H9 (cell line): ENCODE data around the gene USP47. TPM values are rescaled to one million over a fixed set of nuclear protein-coding genes. Genes with fewer than 3 reads are reported as not detected.

ENCODE experiments used
- DNase-seq: peaks from one replicate; pipeline ENCODE4 v3.0.0-alpha.2; 2017
- H2AFZ ChIP-seq: one replicate; pipeline ENCODE4 v1.6.1; 2013; ENCODE audit warnings: mild to moderate bottlenecking, low read length, control low read depth, moderate library complexity
- H2AK5ac ChIP-seq: 2 replicates; pipeline ENCODE4 v1.6.1; 2013; ENCODE audit warnings: low read length, control low read depth, mixed read lengths; ENCODE audit not compliant: insufficient read length
- H2BK120ac ChIP-seq: one replicate; pipeline ENCODE4 v1.6.1; 2013; ENCODE audit warnings: low read depth, mild to moderate bottlenecking, low read length, control low read depth, inconsistent platforms; ENCODE audit not compliant: poor library complexity, severe bottlenecking
- H2BK12ac ChIP-seq: 2 replicates; pipeline ENCODE4 v1.6.1; 2013; ENCODE audit warnings: low read length, control low read depth, mixed read lengths, low read depth; ENCODE audit not compliant: insufficient read length
- H2BK15ac ChIP-seq: 2 replicates; pipeline ENCODE4 v1.6.1; 2013; ENCODE audit warnings: low read depth, low read length, control low read depth
- H2BK20ac ChIP-seq: one replicate; pipeline ENCODE4 v1.6.1; 2013; ENCODE audit warnings: low read depth, mild to moderate bottlenecking, low read length, control low read depth, inconsistent platforms; ENCODE audit not compliant: poor library complexity, severe bottlenecking
- H2BK5ac ChIP-seq: 2 replicates; pipeline ENCODE4 v1.6.1; 2013; ENCODE audit warnings: low read length, control low read depth, mixed read lengths; ENCODE audit not compliant: insufficient read length
- H3K14ac ChIP-seq: 2 replicates; pipeline ENCODE4 v1.6.1; 2013; ENCODE audit warnings: low read length, control low read depth; ENCODE audit not compliant: insufficient read depth
- H3K18ac ChIP-seq: 2 replicates; pipeline ENCODE4 v1.6.1; 2013; ENCODE audit warnings: low read depth, mild to moderate bottlenecking, mixed read lengths, low read length, control low read depth; ENCODE audit not compliant: insufficient read length
- H3K23ac ChIP-seq: 2 replicates; pipeline ENCODE4 v1.6.1; 2013; ENCODE audit warnings: low read length, control low read depth, mixed read lengths, low read depth; ENCODE audit not compliant: insufficient read length
- H3K23me2 ChIP-seq: 2 replicates; pipeline ENCODE4 v1.6.1; 2013; ENCODE audit warnings: low read depth, mild to moderate bottlenecking, mixed read lengths, low read length, control low read depth; ENCODE audit not compliant: insufficient read length, poor library complexity, severe bottlenecking
- H3K27ac ChIP-seq: 2 replicates; pipeline ENCODE4 v1.5.1; 2013; ENCODE audit warnings: low read length, control low read depth, mixed read lengths, low read depth; ENCODE audit not compliant: insufficient read length
- H3K27me3 ChIP-seq: 2 replicates; pipeline ENCODE4 v1.6.1; 2013; ENCODE audit warnings: low read length, control low read depth, inconsistent platforms; ENCODE audit not compliant: insufficient read depth
- H3K4ac ChIP-seq: 2 replicates; pipeline ENCODE4 v1.6.1; 2013; ENCODE audit warnings: low read depth, mild to moderate bottlenecking, control low read depth, inconsistent platforms, low read length, moderate library complexity
- H3K4me1 ChIP-seq: 2 replicates; pipeline ENCODE4 v1.6.1; 2013; ENCODE audit warnings: low read length, control low read depth, inconsistent platforms; ENCODE audit not compliant: insufficient read depth
- H3K4me2 ChIP-seq: 2 replicates; pipeline ENCODE4 v1.6.1; 2013; ENCODE audit warnings: low read length, control low read depth, mixed read lengths; ENCODE audit not compliant: insufficient read length, insufficient read depth
- H3K56ac ChIP-seq: 2 replicates; pipeline ENCODE4 v1.6.1; 2013; ENCODE audit warnings: low read depth, mild to moderate bottlenecking, mixed read lengths, low read length, control low read depth; ENCODE audit not compliant: insufficient read length
- H3K79me1 ChIP-seq: 2 replicates; pipeline ENCODE4 v1.6.1; 2013; ENCODE audit warnings: low read depth, mild to moderate bottlenecking, moderate library complexity, low read length, control low read depth, inconsistent platforms; ENCODE audit not compliant: insufficient read depth, poor library complexity, severe bottlenecking
- H3K79me2 ChIP-seq: 2 replicates; pipeline ENCODE4 v1.6.1; 2013; ENCODE audit warnings: low read length, control low read depth, inconsistent platforms; ENCODE audit not compliant: insufficient read depth
- H3K9ac ChIP-seq: 2 replicates; pipeline ENCODE4 v1.6.1; 2013; ENCODE audit warnings: low read length, control low read depth, mixed read lengths; ENCODE audit not compliant: insufficient read length; ENCODE audit errors: extremely low read depth
- H3K9me3 ChIP-seq: one replicate; pipeline ENCODE4 v1.6.1; 2013; ENCODE audit warnings: low read depth, low read length, inconsistent platforms; ENCODE audit not compliant: control insufficient read depth
- H3T11ph ChIP-seq: one replicate; pipeline ENCODE4 v1.6.1; 2013; ENCODE audit warnings: mild to moderate bottlenecking, low read length, control low read depth, inconsistent platforms
- H4K20me1 ChIP-seq: one replicate; pipeline ENCODE4 v1.6.1; 2013; ENCODE audit not compliant: control insufficient read depth, insufficient read length, insufficient read depth
- H4K5ac ChIP-seq: 2 replicates; pipeline ENCODE4 v1.6.1; 2013; ENCODE audit warnings: low read depth, mild to moderate bottlenecking, mixed read lengths, low read length, control low read depth; ENCODE audit not compliant: insufficient read length
- H4K8ac ChIP-seq: replicated peaks from 2 replicates; pipeline ENCODE4 v1.6.1; 2013; ENCODE audit warnings: low read length, control low read depth, mixed read lengths, low read depth; ENCODE audit not compliant: insufficient read length
- H4K91ac ChIP-seq: 2 replicates; pipeline ENCODE4 v1.6.1; 2013; ENCODE audit warnings: low read depth, mild to moderate bottlenecking, moderate library complexity, mixed read lengths, low read length, control low read depth; ENCODE audit not compliant: insufficient read length
- H3K27ac Mint-ChIP-seq, 3 experiments: 2 replicates in 2 of 3; 3 replicates in 1 of 3; pipeline ENCODE4 v1.8.0; 2020 to 2021; ENCODE audit warnings: mixed read lengths in 3 of 3, mild to moderate bottlenecking in 1 of 3, moderate library complexity in 1 of 3
- H3K27me3 Mint-ChIP-seq: 2 replicates; pipeline ENCODE4 v1.8.0; 2021; ENCODE audit warnings: low read depth, mild to moderate bottlenecking, moderate library complexity, mixed read lengths
- H3K36me3 Mint-ChIP-seq, 3 experiments: 2 replicates in 2 of 3; 3 replicates in 1 of 3; pipeline ENCODE4 v1.8.0; 2020 to 2021; ENCODE audit warnings: low read depth in 3 of 3, mixed read lengths in 3 of 3; ENCODE audit not compliant: insufficient read depth in 1 of 3
- H3K4me1 Mint-ChIP-seq, 2 experiments: 2 replicates each; pipeline ENCODE4 v1.8.0; 2020; ENCODE audit warnings: mixed read lengths in 2 of 2
- H3K4me3 Mint-ChIP-seq, 2 experiments: 2 replicates in 1 of 2; 3 replicates in 1 of 2; pipeline ENCODE4 v1.8.0; 2020 to 2021; ENCODE audit warnings: mild to moderate bottlenecking in 2 of 2, mixed read lengths in 2 of 2, moderate library complexity in 1 of 2
- H3K9me3 Mint-ChIP-seq, 2 experiments: 2 replicates in 1 of 2; 3 replicates in 1 of 2; pipeline ENCODE4 v1.8.0; 2020; ENCODE audit warnings: mild to moderate bottlenecking in 2 of 2, mixed read lengths in 2 of 2, moderate library complexity in 1 of 2
- WGBS: extraction: QIAGEN DNeasy Blood & Tissue Kit; methylation state at CpG from one replicate; pipeline ENCODE4 v1.1.7; 2013; ENCODE audit warnings: missing lambda C conversion rate, low lambda C conversion rate, mixed read lengths; ENCODE audit not compliant: insufficient read length; ENCODE audit errors: extremely low coverage; 5-methylcytosine and 5-hydroxymethylcytosine counted together
- total RNA-seq: library from RNA; stranded (reverse); gene quantifications from 2 replicates; pipeline ENCODE4 v1.2.1, GENCODE V29; 2021
- TF ChIP-seq, protein P1 (sequence below): fragments of 200-600 bp; sonication (generic); conservative IDR thresholded peaks from 3 replicates; pipeline ENCODE4 v1.8.0; 2021; ENCODE audit warnings: antibody characterized with exemption, mild to moderate bottlenecking

Gene USP47
- total RNA-seq, 1 experiment from 2014 or later = 26.7 TPM

DNA sequence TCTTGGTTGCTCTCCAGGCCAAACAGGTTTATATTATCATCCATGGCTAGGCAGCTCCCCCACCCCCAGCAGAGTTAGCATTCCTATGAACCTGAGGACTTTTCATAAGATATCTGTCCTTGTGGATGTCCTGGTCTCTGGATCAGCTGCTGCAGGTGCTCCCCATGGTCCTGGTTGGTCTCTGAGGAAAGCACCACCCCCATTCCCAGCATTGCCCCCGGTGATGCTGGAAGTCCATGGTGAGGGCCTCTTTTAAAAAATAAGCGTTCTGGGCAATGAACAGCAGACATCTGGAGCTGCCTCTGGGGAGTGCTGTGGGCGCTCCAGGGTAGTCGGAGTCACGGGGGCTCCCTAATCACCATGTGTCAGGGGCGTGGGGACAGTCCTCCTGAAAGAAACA is 140.1 kb downstream of the USP47 start:
- Histone ChIP-seq H2BK5ac (no peak overlapping the region), H3K56ac (no peak overlapping the region), H4K20me1 (no peaks in the 10 kb centered on the region), H2BK15ac (no peak overlapping the region), H3K4me2 (no peak overlapping the region), H3K4ac (no peak overlapping the region), H4K91ac (no peak overlapping the region), H2AFZ (no peak overlapping the region), H3K23me2 (no peaks in the 10 kb centered on the region), H3T11ph (no peak overlapping the region), H3K27ac (no peak overlapping the region), H4K8ac (no peak overlapping the region), H3K4me1 (peaks cover 1% of the 10 kb centered on the region; the same call in 1 of the 2 replicates), H3K9me3 (no peaks in the 10 kb centered on the region), H4K5ac (no peak overlapping the region), H3K18ac (no peak overlapping the region), H2BK12ac (no peak overlapping the region), H3K27me3 (no peaks in the 10 kb centered on the region), H2BK20ac (no peak overlapping the region), H3K79me2 (no peaks in the 10 kb centered on the region), H2AK5ac (no peak overlapping the region), H3K9ac (no peak overlapping the region), H3K14ac (no peak overlapping the region), H3K23ac (no peak overlapping the region), H2BK120ac (no peak overlapping the region), H3K79me1 (no peaks in the 10 kb centered on the region)
- H3K9me3 Mint-ChIP-seq = peaks cover 0 to 2% of the 10 kb centered on the region in 2 experiments; a peak in 1 of 5 replicates
- H3K36me3 Mint-ChIP-seq = peaks cover 0 to 2% (median 0%) of the 10 kb centered on the region in 3 experiments; a peak in 3 of 7 replicates
- TF ChIP-seq, protein P1, sequence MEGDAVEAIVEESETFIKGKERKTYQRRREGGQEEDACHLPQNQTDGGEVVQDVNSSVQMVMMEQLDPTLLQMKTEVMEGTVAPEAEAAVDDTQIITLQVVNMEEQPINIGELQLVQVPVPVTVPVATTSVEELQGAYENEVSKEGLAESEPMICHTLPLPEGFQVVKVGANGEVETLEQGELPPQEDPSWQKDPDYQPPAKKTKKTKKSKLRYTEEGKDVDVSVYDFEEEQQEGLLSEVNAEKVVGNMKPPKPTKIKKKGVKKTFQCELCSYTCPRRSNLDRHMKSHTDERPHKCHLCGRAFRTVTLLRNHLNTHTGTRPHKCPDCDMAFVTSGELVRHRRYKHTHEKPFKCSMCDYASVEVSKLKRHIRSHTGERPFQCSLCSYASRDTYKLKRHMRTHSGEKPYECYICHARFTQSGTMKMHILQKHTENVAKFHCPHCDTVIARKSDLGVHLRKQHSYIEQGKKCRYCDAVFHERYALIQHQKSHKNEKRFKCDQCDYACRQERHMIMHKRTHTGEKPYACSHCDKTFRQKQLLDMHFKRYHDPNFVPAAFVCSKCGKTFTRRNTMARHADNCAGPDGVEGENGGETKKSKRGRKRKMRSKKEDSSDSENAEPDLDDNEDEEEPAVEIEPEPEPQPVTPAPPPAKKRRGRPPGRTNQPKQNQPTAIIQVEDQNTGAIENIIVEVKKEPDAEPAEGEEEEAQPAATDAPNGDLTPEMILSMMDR = no peak
- no peaks in the 10 kb centered on the region; the same call in 1 of the 2 replicates for H3K27me3 Mint-ChIP-seq
- no peak overlapping the region for H3K4me3 Mint-ChIP-seq
- WGBS = no CpG with 5 or more reads among the region's 6 CpGs
- peaks cover 20 to 22% of the 10 kb centered on the region in 2 experiments for H3K4me1 Mint-ChIP-seq
- H3K27ac Mint-ChIP-seq = no peak overlapping the region
- DNase-seq = no peak
